HFFc6 (cell line): ENCODE measurements around the gene P2RY10. TPM values are rescaled to one million over a fixed set of nuclear protein-coding genes. Genes with fewer than 3 reads are reported as not detected.

ENCODE experiments used
- DNase-seq: peaks from one replicate; pipeline ENCODE4 v3.0.0-alpha.2; 2018
- H3K27ac Mint-ChIP-seq: 2 replicates; pipeline ENCODE4 v1.8.0; 2020; ENCODE audit warnings: mild to moderate bottlenecking, mixed read lengths
- H3K27me3 Mint-ChIP-seq: 2 replicates; pipeline ENCODE4 v1.8.0; 2021; ENCODE audit warnings: mild to moderate bottlenecking, moderate library complexity, mixed read lengths; ENCODE audit not compliant: insufficient read depth
- H3K36me3 Mint-ChIP-seq: 2 replicates; pipeline ENCODE4 v1.8.0; 2021; ENCODE audit warnings: low read depth, mixed read lengths
- H3K4me1 Mint-ChIP-seq: 2 replicates; pipeline ENCODE4 v1.8.0; 2020; ENCODE audit warnings: low read depth, mixed read lengths
- H3K4me3 Mint-ChIP-seq: 2 replicates; pipeline ENCODE4 v1.8.0; 2020; ENCODE audit warnings: mild to moderate bottlenecking, moderate library complexity, mixed read lengths
- H3K9me3 Mint-ChIP-seq: 2 replicates; pipeline ENCODE4 v1.8.0; 2020; ENCODE audit warnings: mild to moderate bottlenecking, mixed read lengths
- total RNA-seq, 6 experiments: library from RNA; stranded (reverse); fragmentation: NEBNext Ultra II Directional; extraction: Animal tissue kit (Norgen Biotek cat#: 25700); gene quantifications; 2 replicates in 1 of 6; 3 replicates in 5 of 6; pipeline ENCODE4 v1.2.3, GENCODE V29; 2021
- TF ChIP-seq, protein P1 (sequence below): fragments of 200-600 bp; sonication (generic); IDR thresholded peaks from 2 replicates; pipeline ENCODE4 v1.5.0; 2021; ENCODE audit warnings: antibody characterized with exemption, mild to moderate bottlenecking

Gene P2RY10
- total RNA-seq, 6 experiments from 2014 or later, result not detected

DNA sequence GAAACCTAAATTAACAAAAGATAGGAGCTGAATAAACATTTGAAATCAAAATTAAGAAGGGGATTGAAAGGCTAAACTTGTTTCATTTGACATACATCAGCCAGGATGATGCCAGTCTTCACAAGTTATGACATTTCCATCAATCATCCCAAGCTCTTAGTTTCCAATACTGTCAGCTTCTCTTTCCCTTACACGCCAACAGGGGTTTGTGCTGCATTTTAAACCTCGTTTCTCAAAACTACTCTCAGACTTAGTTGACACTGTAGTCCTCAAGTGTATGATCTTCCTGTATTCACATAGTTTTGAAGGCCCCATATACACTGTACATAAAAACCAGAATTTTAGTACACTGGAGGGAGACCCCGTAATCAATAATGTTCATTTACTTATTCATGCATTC is 840 bp upstream of the P2RY10 start:
- H3K36me3 Mint-ChIP-seq, result no peaks in the 10 kb centered on the region
- H3K4me1 Mint-ChIP-seq, result no peaks in the 10 kb centered on the region
- H3K4me3 Mint-ChIP-seq, result no peak overlapping the region
- no peak for DNase-seq
- TF ChIP-seq, protein P1, sequence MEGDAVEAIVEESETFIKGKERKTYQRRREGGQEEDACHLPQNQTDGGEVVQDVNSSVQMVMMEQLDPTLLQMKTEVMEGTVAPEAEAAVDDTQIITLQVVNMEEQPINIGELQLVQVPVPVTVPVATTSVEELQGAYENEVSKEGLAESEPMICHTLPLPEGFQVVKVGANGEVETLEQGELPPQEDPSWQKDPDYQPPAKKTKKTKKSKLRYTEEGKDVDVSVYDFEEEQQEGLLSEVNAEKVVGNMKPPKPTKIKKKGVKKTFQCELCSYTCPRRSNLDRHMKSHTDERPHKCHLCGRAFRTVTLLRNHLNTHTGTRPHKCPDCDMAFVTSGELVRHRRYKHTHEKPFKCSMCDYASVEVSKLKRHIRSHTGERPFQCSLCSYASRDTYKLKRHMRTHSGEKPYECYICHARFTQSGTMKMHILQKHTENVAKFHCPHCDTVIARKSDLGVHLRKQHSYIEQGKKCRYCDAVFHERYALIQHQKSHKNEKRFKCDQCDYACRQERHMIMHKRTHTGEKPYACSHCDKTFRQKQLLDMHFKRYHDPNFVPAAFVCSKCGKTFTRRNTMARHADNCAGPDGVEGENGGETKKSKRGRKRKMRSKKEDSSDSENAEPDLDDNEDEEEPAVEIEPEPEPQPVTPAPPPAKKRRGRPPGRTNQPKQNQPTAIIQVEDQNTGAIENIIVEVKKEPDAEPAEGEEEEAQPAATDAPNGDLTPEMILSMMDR, result no peak
- H3K9me3 Mint-ChIP-seq, result peaks cover 6% of the 10 kb centered on the region; the same call in 1 of the 2 replicates
- no peak overlapping the region for H3K27ac Mint-ChIP-seq
- no peaks in the 10 kb centered on the region; the same call in 1 of the 2 replicates for H3K27me3 Mint-ChIP-seq

DNA sequence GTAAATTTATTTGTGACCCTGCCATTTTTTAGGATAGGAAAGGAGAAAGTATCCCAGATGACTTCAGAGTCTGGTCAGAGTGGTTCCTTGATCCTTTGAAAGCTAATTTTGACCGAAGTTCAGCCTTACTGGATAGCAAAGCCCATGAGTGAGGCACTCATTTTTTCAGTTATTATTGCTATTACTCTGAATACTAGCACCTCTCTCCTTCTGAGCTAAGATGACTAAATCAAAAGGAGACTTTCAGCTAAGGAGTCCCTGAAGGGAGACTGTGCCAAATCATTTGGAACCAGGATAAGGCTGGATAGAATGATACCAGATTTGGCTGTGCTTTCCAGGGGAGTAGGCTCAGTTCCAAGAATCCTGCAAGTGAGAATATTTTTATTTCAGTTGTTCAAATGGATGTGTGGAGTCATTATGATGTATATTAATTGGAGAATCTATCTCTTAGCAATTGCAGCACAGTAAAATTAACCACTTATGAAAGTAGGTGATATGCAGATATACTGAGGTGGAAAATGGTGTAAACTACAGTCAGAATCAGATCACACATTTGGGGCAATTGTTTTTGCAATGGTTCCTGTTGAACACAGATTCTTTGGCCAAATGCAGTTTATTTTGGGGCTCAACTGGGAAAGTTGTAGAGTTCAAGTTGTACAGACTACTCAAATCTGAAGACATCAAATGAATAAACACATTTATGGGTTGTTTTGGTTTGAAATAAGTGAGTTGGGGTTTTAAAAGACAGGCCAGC is 1.2 kb downstream of the P2RY10 start:
- DNase-seq, result no peak
- Mint-ChIP-seq H3K27ac (no peak overlapping the region), H3K36me3 (no peaks in the 10 kb centered on the region), H3K4me1 (no peaks in the 10 kb centered on the region), H3K4me3 (no peak overlapping the region), H3K9me3 (peaks cover 6% of the 10 kb centered on the region; the same call in 1 of the 2 replicates), H3K27me3 (no peaks in the 10 kb centered on the region; the same call in 1 of the 2 replicates)
- TF ChIP-seq, protein P1, result no peak

DNA sequence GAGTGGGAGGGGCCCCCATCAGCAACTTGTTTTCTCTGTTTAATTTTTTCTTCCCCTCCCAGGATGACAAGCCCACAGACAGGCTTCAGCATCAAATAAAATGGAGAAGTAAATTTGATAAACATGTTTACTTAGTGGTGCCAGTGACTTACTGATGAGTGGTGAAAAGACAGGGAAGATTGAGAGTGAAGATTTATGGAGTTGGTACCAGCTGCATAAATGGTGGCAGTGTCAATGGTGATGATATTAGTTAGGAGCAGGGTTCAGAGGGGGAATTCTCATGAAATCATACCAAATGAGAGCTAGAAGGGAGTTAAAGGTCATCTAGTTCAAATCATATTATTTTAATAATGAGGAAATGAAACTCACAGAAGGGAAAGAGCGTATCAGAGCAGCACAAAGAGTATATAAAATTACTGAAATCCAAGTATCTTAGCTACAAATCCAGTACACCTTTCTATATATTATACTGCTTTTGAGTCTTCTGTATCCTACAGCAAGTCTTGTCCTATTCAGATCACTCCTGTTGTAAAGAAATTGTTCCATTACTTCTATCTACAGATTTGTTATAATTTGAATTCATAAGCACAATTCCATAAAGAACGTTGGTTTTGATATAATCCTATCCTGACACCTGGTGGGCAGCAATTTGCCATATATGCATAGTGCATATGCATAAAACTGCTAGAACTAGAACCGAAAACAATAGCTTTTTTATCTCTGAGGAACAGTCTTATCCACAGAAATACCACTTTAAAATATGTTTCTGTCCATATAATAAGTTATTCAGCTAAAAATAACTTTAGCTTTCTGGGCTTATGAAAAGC is 5.0 kb downstream of the P2RY10 start:
- H3K36me3 Mint-ChIP-seq, result no peaks in the 10 kb centered on the region
- no peaks in the 10 kb centered on the region; the same call in none of the 2 replicates for H3K27me3 Mint-ChIP-seq
- TF ChIP-seq, protein P1, result no peak
- H3K4me1 Mint-ChIP-seq, result no peaks in the 10 kb centered on the region
- peaks cover 4% of the 10 kb centered on the region; the same call in 1 of the 2 replicates for H3K9me3 Mint-ChIP-seq
- no peak overlapping the region for H3K27ac Mint-ChIP-seq
- no peak for DNase-seq
- no peak overlapping the region for H3K4me3 Mint-ChIP-seq

DNA sequence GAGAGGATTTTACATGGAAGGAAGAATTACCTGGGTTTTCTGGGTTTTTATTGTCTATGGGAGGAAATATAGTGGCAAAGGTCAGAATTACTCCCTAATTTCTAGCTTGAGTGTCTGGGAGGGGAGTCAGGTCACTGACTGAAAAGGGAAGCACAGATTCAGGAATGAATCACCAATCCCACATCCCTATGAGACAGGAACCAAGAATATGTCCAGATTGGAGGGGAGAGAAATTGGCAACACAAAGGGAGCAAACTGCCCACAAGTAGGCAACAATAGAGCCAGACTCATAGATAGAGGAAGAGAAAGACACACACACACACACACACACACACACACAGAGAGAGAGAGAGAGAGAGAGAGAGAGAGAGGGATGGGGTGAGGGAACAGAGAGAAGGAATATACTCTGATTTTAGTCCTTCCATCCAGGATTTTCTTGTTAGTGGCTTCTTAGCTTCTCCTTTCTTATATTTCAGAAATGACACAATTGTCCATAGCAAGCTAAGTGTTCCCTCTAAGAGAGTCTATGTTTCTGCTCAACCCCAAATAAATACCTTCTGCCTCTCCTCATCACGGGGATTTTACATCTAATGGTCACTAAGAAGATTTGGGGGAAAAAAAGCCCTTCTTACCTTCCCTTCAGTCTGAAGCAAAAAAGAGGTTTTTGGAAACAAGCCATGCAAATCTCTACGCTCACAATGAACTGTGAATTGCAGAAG is 12.0 kb downstream of the P2RY10 start:
- no peak for DNase-seq
- Mint-ChIP-seq H3K4me1 (no peaks in the 10 kb centered on the region), H3K27ac (no peak overlapping the region), H3K36me3 (no peaks in the 10 kb centered on the region), H3K9me3 (0 out of 2 replicates have a peak, but pooled peaks cover 4% of the 10 kb centered on the region), H3K27me3 (no peaks in the 10 kb centered on the region; the same call in 1 of the 2 replicates), H3K4me3 (no peak overlapping the region)
- TF ChIP-seq, protein P1, result no peak

DNA sequence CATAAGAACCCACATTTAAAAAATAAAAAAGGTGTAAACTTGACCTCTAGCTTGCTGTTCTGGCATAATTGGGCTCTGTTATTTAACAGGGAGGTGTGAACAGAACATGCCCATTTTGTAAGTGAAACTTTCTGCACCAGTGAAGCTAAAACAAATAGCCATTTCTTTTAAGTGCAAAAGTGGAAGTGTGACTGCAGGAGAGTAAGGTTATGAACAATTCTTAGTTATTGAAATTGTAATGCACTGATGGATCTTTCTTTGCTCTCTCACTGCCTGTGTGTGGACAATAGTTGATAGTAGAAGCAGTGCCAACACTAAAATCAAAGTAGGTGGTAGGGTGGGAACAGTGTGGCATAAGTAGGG is 12.6 kb downstream of the P2RY10 start:
- Mint-ChIP-seq H3K9me3 (0 out of 2 replicates have a peak, but pooled peaks cover 4% of the 10 kb centered on the region), H3K36me3 (no peaks in the 10 kb centered on the region), H3K4me3 (no peak overlapping the region), H3K4me1 (no peaks in the 10 kb centered on the region), H3K27me3 (no peaks in the 10 kb centered on the region; the same call in 1 of the 2 replicates), H3K27ac (no peak overlapping the region)
- TF ChIP-seq, protein P1, result no peak
- no peak for DNase-seq
